Measurements from ENCODE around the gene ETV3L.

Gene ETV3L

DNA sequence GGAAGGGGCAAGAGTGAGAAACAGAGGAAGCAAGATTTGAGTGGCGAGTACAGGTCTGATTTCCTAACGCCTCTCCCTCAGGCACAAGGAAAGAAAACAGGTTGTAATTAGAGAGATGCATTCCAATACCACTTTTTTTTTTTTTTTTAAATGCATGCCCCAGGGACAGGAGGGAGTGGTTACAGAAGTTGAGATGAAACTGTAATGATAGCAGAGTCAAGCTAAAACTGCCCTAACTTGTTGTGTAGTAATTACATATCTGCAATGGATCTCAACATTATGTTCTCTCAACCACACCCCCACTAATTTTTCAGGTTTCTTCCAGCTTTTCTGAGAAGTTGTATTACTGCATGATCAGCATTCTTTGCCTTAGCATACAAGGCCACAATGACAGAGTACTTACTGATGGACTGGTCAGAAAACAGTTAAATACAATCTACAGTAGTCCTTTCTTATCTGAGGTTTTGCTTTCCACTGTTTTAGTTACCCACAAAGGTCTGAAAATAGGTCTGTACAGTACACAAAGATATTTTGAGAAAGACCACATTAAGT is 33.1 kb upstream of the ETV3L start:
- no peak overlapping the region for H3K4me3 ChIP-seq (ENCODE audit: low read depth, low read length)

DNA sequence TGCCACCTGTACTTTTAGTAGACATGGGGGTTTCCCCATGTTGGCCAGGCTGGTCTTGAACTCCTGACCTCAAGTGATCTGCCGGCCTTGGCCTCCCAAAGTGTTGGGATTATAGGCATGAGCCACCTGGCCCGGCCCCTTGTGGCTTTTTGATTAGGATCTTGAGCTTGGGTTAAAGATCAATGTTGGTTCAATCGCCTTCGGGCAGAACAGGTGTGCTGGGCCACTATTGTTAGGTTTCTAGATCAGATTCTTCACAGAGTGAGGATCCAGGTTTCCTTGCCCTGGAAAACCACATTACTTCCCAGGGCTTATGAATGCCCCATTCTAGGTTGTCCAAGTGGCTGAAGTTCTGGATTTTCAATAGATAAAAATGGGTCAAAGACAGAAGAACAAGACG is 32.5 kb upstream of the ETV3L start:
- H3K4me3 ChIP-seq (ENCODE audit: low read depth, low read length) = no peak overlapping the region

DNA sequence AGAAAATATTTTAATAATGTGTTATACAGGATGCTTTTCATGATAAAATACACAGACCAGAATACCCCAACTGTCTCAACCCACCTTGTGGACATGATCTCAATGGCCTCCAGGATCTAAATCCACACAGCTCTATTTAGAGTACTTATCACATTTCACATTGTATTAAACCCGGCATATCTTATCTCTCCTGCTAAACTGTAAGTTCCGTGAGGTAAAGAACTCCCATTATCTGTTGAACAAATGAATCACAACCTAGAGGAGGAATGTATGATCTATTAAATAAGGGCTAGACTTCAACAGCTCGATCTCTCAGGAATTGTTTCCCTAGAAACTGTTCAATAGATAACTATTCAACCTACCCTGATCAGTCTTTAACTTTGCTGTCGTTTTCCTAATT is 31.7 kb upstream of the ETV3L start:
- H3K4me3 ChIP-seq (ENCODE audit: low read depth, low read length) = no peak overlapping the region

DNA sequence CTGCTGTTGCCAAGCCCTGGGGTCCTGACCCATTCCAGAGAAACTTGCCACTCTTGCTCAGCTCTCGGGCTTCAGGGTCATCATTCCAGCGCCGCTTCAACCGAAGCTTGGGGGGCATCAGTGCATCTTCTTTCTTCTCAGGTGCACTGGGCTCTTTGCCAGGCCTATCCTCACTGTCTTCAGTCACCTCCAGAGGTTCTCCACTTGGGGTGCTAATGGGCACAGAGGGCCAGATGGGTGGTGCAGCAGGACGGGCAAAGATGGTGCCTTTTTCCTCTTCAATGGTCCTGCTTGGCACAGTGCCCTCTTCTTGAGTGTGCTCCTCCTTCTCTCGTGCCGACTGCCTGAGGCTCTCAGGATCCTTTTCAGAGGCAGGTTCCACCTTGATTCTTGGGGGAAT is 25.2 kb upstream of the ETV3L start:
- H3K4me3 ChIP-seq (ENCODE audit: low read depth, low read length) = no peak overlapping the region

DNA sequence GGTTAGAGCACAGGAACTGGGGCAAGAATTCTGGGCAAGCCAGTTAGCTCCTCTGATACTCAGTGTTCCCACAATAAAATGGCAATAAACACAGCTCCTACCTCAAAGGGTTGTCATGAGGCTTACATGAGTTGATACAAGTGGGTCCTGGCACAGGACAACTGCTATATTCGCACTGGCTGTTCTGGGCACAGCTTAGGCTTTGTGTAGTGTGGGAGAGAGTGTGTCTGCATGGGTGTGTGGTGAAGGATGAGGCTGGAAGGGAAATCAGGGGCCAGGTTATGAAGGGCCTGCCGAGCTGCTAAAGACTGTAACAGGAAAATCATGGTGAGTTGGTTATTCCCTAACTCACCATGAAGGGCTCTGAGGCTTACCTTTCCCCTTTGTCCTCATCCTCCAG is 19.8 kb upstream of the ETV3L start:
- no peak overlapping the region for H3K4me3 ChIP-seq (ENCODE audit: low read depth, low read length)

DNA sequence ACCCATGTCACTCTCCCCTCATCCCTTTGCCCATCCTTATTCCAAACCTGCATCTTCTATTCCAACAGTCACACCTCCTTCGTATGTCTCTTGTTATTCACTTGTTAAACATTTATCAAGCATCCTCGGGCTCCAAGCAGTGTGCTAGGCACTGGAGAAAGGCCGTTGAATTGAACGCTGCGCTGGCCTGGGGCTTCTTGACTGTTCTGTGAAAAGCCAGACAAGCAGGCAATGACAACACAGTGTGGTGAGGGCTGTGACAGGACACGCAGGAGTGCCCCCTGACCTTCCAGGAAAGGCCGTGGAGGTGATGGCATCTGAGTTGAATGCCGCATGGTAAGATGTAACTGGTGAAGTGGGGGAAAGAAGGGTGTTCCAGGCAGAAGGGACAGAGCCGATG is 19.4 kb upstream of the ETV3L start:
- no peak overlapping the region for H3K4me3 ChIP-seq (ENCODE audit: low read depth, low read length)

DNA sequence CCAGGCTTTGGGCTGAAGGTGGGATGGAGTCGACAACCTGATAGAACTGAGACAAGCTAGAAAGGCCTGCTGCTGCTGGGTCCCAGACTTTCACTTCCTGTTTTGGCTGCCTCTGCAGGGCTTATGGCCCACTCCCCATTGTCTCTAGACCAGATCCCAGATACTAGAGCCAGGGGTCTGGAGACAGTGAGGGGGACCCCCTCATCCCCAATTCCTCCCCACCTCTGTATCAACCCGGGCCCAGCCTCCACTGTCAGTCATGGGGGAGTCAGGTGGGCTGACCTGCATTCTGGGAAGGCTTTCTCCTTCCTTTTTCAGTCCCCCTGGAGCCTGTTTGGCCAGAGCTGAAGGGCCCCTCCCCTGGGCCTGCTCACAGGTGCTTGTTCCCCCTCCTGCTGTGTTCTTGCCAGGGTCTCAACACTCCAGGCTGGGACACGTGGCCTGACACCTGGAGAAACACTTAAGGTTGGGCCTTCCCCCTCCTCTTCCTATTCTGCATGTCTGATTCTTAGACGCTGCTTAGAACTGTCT is 18.0 kb upstream of the ETV3L start:
- no peak overlapping the region for H3K4me3 ChIP-seq (ENCODE audit: low read depth, low read length)

DNA sequence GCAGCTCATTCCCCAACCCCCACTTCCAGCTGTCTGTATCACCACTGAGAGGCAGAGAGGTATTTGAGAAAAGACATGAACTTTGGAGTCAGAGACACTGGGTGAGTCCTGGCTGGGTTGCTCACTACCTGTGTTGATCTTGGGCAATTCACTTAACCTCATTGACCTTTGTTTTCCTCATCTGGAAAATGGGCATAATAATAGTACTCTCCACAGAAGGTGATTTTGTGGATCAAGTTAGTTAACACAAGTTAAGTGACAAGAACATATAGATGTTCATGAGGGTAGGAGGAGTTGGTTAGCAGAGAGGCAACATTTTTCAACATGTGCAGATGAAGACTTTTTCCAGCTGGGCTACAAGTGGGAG is 17.1 kb upstream of the ETV3L start:
- H3K4me3 ChIP-seq (ENCODE audit: low read depth, low read length) = no peak overlapping the region

DNA sequence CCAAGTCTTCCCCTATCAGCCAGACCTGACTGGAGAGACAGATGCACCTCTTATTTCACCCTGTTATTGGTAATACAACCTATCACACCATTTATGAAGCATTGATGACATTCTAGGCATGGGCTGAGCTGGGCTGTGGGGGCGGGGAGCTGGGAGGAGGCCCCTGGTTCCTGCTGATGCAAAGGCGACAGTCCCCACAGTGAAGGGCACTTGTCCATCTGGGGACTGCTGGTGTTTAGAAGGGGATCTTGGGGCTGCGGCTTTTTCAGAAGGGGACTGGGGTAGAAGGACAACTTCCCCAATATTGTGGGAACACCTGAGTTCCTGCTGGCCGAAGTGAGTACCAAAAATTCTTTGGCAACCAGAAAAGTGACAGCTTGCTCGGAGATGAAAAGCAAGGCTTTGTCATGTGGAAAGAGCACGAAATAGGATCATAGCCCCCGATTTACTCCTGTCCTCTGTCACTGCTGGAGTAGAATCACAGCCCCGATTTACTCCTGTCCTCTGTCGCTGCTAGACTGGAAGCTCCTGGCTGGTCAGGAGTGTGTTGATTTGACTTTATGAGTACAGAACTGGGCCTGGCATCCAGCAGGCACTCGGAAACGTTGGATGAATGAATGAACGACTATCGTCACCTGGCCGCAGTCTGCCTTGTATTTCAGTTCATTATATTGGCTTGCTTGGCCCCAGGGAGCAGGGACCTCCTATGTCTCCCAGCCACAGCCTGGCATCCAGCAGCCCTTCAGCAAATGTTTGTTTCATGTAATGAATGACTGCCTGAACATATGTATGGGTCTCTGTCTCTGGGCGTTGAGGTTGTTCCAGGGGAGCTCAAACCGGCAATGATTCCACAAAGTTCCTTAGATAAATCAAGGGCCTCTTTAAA is 16.5 kb upstream of the ETV3L start:
- H3K4me3 ChIP-seq (ENCODE audit: low read depth, low read length) = no peak overlapping the region

DNA sequence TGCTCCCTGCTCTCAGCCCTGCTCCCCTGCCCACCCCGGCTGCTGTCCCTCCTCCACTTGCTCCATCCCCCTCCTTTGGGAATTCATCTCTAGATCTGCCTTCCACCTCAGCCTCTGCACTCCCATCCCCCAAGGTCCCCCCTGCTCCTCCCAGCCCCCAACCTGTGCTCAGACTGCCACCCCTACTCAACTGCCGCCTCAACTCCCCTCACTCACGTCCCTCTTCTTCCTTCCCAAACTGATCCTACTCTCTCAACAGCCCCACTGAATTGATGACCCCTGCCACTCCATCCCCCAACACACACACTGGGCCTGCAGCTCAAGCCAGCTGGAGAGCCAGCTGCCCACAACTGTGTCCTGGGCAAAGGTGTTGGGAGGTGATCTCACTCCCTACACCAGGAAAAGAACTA is 15.8 kb upstream of the ETV3L start:
- H3K4me3 ChIP-seq (ENCODE audit: low read depth, low read length) = no peak overlapping the region

DNA sequence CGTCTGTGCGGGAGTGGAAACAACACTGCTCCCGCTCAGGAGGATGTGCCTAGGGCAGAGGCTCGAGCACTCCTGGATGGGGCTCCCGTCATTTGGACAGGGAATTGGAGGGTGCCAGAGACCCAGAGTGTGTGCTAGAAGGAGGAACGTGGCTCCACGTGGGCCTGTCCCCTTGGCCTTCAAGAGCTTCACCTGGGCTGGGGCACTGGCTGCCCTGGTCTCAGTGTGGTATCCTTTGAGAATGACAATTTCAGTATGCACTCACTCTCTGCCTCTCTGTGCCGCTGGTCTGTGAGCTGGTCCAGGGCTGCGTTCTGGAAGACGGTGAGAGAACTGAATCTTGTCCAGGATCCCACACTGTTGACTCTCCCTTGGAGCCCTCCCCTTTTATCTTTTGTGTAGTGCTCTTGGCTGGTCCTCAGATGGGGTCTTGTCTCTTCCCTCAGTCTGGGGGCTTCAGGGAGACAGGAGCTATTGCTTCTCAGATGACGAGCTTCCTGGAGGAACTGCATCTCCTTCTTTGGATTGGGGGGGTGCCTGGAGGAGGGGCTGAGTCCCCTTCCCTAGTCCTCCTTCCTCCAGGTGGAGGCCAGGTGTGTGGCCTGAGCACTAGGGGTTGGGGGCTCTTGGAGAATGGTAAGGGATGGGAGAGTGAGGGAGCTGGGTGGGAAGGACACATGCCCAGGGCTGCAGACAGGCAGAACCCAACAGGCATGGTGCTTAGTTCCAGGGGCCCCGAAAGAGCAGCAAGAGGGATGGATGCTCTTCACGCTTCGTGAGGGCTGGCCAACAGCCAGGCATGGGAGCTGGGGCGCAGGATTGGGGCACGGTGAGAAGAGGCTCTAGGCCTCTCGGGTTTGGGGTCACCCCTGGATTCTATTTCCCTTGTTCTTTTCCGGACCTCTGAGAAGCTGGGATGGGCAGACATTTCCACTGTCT is 14.8 kb upstream of the ETV3L start:
- H3K4me3 ChIP-seq (ENCODE audit: low read depth, low read length) = no peak overlapping the region

DNA sequence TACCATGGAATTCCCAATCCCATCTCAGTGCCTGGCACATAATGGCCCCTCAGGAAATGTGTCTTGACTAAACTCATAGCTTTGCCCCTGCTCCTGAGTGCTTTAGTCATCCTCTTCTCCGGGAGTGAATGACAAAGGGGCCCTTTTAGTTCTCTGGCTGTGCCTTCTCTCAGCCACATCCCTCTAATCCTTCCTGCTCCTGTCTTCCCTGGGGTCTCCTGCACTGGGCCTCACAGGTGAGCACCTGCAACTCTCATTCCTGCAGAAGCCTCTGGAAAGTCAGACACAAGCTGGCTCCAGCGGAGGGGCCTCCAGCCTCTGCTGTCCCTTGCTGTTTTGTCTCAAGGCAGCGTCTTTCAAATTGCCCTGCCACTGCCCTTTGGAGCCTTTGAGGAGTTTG is 14.0 kb upstream of the ETV3L start:
- no peak overlapping the region for H3K4me3 ChIP-seq (ENCODE audit: low read depth, low read length)

DNA sequence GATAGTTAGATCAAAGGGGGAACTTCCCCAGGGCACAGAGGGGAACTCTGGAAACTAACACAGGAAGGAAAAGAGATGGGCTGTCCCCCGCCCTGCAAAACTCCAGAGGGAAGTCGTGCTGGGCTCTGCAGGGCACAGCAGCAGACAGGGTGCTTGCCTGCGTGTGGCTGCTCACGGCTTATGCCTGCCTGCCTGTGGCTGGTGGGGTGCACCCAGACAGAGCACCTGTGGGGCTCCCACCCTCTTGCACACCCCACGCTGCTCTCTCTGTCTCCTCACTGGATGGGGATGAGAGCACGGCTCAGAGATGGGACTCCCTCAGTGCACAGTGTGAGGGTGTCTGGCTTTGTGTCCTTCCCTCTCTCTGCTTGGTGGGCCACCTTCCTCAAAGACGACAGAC is 13.5 kb upstream of the ETV3L start:
- no peak overlapping the region for H3K4me3 ChIP-seq (ENCODE audit: low read depth, low read length)

DNA sequence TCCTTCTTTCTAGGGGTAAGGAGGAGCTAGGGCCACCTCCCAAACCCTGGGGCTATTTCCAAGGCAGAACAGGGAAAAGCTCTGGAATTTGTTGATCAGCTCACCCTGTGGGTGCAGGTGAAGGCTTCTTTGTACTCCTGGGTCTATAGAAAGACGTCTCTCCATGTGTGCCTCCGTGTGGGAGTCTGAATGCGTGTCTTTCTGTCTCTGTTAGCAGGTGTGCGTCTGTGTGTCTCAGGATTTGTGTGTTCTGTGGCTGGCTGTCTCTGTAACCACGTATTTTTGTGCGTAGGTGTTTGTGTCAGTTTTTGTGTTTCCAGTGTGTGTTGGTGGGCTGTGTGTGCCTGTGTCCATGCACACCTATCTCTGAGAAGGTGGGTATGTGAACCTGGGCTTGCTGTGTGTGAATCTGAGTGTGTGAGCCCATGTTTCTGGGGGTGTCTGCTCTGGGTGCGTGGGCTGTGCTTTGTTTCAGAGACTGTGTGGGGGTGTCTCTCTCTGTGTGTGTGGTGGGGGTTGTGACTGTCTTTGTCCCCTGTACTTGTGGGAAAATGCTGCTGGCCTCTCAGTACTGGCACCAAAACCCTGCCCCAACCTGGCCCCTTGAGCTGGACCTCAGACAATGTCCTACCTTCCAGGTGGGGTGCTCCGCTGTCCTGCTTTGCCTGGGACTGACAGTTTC is 12.7 kb upstream of the ETV3L start:
- H3K4me3 ChIP-seq (ENCODE audit: low read depth, low read length) = no peak overlapping the region

DNA sequence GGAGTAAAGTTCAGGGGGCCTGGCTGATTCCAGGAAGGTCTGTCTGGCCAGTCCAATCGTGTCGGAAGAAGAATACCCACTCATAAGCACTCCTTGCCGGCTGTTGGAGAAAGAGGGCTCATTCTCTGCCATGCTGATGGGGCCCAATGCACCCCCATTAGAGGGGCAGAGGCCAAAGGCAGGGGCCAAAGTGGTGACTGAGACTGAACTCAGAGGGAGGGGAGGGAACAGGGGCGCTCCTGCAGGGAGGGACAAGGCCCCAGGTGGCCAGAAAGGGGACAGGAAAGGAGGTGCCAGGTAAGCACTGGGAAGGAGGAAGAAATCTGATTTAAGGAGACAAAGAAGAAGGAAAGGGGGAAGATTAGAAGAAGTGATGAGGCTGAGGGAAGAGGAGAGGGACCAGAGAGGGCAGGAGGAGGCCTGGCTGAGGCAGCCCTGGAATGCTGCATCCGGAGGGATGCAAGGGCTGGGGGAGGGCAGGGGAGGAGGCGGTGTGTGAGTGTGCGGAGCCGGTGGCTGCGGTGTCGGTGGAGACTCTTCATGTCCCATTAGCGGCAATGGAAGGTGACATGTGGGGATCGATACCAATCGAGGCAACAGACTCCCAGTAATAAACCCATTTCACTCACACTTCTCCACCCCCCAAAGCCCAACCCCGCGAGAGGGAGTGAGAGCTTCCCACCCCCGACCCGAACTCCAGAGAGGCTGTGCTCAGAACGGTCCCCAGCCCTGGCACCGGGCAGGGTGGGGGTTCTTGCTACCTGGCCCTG is 12.0 kb upstream of the ETV3L start:
- H3K4me3 ChIP-seq (ENCODE audit: low read depth, low read length) = no peak overlapping the region

DNA sequence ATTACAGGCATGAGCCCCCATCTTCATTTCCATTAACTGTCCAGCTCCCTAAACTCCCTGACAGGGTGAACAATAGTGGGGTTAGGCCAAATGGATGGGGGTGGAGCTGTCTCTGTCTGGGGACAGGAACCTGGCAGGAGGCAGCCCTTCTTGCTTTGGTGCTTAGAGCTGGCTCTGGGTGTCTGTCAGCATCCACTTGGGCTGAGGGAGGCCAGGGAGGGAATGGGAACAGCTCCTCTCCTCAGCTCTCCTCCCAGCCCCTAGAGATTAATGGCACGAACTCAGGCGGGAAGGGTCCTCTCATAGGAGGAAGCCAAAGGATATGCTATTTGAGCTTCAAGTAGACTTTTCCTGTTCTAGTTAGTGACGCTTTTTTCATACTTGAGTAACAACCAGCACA is 11.1 kb upstream of the ETV3L start:
- H3K4me3 ChIP-seq (ENCODE audit: low read depth, low read length) = no peak overlapping the region

DNA sequence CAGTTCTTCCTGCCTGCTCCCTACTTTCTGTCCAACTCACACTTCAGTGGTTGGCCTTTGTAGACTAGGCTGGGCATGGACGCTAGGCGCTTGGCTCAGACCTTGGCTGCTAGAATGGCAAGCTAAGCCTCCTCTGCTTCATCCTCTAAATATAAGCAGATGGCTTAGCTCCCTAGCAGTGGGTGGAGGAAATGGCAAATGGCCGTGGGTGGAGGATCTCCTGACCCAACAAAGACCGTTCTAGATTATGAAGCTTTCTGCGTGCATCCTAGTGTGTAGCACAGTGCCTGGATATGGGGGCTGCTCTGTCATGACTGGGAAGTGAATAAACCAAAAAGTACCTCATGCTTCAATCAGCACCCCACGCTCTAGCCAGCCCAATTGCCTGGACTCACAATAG is 10.4 kb upstream of the ETV3L start:
- H3K4me3 ChIP-seq (ENCODE audit: low read depth, low read length) = no peak overlapping the region

DNA sequence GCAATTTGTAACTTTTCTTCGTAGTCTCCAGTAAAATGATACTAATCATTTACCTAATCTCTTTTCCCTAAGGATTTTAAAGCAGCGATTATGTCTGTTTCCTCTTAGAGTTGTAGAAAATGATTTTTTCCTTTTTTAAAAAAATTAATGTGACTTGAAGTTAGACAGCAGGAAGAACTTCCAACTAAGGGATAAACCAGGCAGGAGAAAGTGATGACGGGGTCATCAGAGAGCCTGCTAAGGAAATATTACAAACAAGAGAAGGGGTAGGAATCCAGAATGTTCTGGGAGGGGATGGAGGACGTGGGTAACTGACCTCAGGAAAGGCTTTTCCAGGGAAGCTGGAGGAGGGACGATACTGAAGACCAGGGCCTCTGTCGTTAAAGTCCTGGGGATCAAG is 8.8 kb upstream of the ETV3L start:
- H3K4me3 ChIP-seq (ENCODE audit: low read depth, low read length) = no peak overlapping the region

DNA sequence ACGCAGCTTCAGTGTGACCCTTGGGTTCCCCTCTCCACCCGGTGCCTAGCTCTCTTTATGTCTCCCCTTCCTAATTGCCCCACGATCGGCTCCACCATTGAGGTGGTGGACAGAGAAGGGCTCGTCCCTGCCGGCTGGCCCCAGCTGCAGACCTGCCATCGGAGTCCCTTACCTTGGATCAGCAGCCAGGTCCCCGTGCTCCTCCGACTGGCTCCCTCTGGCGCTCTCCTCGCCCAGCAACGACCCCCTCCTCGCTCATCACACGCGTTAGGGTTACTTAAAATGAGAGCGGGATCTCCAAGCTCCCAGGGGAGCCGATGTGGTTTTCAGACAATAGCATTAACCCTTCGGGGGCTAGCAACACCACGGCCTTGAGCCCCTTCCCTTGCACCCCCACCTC is 8.1 kb upstream of the ETV3L start:
- no peak overlapping the region for H3K4me3 ChIP-seq (ENCODE audit: low read depth, low read length)

DNA sequence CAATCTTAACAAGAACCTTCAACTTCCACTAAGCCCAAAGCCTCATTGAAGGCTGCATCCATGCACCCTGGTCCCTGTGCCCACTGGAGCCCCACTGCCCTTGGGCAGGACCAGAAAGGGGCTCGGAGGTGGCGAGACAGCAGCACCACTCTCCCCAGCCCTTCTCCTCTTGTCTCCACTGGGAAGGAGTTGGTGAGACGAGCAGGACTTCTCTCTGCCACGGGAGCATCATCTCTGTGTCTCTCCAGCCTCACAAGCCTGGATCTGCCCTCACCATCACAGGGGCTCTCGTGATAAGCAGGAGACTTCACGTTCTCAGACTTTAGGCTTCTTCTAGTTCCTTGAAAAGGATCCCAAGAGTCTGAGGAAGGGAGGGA is 7.2 kb upstream of the ETV3L start:
- no peak overlapping the region for H3K4me3 ChIP-seq (ENCODE audit: low read depth, low read length)
